ENCODE results near the gene PCSK4. TPM values are rescaled to one million over a fixed set of nuclear protein-coding genes. Genes with fewer than 3 reads are reported as not detected.
A peak's percentile ranks its signal among the peaks of the same experiment; 100 is the strongest.

The PCSK4 gene
- total RNA-seq, 1 experiment from 2014 or later, result 0.11 TPM

DNA sequence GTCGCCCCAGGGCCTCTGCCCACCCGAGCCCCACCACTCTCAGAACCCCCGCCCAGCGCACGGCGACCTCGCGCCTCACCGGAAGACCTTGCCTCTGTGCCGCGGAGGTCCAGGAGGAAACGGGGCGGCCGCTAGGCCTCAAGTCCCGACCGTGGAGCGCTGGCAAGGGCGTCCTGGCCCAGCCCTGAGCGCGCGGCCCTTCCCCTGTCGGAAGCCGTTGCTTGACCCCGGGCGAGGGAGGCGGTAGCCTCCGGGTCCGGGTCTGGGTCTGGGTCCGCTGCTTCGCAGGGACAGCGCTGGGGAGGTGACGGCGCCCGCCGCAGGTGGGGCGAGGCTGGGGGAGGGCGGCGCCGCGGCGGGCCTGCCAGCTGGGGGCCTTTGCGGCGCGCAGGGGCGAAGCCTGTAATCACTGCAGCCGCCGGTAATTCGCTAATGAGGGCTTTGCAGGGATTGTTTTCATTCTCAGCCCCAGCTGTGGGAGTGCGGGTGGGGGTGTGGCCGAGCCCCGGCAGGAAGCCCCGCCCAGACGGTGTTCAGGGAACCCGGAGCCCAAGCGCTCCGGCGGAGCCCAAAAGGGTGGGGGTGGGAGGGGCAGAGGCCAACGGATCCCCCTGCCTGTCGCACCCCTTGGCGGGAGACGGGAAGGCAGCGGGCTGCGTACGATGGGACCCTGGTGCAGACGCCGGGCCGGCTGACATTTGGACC, 19.7 kb downstream of the PCSK4 start:
- DNase-seq (ENCODE audit: low read depth), result no peak

DNA sequence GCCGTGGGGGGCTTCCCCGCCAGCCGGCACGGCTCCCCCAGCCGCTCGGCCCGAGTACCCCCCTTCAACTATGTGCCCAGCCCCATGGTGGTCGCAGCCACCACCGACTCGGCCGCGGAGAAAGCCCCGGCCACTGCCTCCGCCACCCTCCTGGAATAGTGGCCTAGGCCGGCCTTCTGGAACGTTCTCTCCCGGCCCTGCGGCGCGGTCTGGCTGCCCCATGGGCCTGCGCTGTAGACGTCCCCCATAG, 20.2 kb downstream of the PCSK4 start:
- DNase-seq (ENCODE audit: low read depth), result no peak

DNA sequence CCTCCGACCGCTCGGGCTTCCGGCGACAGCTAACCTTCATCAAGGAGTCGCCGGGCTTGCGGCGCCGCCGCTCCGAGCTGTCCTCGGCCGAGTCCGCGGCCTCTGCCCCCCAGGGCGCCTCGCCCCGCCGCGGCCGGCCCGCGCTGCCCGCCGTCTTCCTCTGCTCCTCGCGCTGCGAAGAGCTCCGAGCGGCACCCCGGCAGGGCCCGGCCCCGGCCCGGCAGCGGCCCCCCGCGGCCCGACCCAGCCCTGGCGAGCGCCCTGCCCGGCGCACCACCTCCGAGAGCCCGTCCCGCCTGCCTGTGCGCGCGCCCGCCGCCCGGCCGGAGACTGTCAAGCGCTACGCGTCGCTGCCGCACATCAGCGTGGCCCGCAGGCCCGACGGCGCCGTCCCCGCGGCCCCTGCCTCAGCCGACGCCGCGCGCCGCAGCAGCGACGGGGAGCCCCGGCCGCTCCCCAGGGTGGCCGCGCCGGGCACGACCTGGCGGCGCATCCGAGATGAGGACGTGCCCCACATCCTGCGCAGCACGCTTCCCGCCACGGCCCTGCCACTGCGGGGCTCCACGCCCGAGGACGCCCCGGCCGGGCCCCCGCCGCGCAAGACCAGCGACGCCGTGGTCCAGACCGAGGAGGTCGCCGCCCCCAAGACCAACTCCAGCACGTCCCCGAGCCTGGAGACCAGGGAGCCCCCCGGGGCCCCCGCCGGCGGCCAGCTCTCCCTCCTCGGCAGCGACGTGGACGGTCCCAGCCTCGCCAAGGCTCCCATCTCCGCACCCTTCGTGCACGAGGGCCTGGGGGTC, 20.7 kb downstream of the PCSK4 start:
- no peak for DNase-seq (ENCODE audit: low read depth)

DNA sequence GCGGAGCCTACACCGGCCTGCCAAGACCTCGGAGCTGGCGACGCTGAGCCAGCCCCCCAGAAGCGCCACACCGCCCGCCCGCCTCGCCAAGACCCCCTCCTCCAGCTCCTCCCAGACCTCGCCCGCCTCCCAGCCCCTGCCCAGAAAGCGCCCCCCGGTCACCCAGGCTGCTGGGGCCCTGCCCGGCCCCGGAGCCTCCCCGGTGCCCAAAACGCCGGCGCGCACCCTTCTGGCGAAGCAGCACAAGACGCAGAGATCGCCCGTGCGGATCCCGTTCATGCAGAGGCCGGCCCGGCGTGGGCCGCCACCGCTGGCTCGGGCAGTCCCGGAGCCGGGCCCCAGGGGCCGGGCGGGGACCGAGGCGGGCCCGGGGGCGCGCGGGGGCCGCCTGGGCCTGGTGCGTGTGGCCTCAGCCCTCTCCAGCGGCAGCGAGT, 21.3 kb downstream of the PCSK4 start:
- no peak for DNase-seq (ENCODE audit: low read depth)

DNA sequence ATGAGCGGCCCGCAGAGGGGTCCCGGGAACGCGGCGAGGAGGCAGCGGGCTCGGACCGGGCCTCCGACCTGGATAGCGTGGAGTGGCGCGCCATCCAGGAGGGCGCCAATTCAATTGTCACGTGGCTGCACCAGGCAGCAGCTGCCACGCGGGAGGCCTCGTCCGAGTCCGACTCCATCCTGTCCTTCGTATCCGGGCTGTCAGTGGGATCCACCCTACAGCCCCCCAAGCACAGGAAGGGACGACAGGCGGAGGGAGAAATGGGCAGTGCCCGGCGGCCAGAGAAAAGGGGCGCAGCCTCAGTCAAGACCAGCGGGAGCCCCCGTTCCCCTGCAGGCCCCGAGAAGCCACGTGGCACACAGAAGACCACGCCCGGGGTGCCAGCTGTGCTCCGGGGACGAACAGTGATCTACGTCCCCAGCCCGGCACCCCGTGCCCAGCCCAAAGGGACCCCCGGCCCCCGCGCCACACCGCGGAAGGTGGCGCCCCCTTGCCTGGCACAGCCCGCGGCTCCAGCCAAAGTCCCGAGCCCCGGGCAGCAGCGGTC, 21.8 kb downstream of the PCSK4 start:
- no peak for DNase-seq (ENCODE audit: low read depth)

DNA sequence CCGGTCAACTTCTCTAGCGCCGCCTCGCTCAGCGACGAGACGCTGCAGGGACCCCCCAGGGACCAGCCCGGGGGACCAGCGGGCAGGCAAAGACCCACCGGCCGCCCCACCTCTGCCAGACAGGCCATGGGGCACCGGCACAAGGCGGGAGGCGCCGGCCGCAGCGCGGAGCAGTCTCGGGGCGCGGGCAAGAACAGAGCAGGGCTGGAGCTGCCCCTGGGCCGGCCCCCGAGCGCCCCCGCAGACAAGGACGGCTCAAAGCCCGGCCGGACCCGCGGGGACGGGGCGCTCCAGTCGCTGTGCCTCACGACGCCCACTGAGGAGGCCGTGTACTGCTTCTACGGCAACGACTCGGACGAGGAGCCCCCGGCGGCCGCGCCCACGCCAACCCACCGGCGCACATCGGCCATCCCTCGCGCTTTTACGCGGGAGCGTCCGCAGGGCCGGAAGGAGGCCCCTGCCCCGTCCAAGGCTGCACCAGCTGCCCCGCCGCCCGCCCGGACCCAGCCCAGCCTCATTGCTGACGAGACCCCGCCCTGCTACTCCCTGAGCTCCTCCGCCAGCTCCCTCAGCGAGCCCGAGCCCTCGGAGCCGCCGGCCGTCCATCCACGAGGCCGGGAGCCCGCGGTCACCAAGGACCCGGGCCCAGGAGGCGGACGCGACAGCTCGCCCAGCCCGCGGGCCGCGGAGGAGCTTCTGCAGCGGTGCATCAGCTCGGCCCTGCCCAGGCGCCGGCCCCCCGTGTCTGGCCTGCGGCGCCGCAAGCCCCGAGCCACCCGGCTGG, 22.5 kb downstream of the PCSK4 start:
- DNase-seq (ENCODE audit: low read depth), result no peak

DNA sequence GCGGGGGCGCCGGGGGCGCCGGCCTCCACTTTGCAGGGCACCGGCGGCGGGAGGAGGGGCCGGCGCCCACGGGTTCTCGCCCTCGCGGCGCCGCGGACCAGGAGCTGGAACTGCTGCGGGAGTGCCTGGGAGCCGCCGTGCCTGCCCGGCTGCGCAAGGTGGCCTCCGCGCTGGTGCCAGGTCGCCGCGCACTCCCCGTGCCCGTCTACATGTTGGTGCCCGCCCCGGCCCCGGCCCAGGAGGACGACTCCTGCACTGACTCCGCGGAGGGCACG, 23.0 kb downstream of the PCSK4 start:
- no peak for DNase-seq (ENCODE audit: low read depth)

DNA sequence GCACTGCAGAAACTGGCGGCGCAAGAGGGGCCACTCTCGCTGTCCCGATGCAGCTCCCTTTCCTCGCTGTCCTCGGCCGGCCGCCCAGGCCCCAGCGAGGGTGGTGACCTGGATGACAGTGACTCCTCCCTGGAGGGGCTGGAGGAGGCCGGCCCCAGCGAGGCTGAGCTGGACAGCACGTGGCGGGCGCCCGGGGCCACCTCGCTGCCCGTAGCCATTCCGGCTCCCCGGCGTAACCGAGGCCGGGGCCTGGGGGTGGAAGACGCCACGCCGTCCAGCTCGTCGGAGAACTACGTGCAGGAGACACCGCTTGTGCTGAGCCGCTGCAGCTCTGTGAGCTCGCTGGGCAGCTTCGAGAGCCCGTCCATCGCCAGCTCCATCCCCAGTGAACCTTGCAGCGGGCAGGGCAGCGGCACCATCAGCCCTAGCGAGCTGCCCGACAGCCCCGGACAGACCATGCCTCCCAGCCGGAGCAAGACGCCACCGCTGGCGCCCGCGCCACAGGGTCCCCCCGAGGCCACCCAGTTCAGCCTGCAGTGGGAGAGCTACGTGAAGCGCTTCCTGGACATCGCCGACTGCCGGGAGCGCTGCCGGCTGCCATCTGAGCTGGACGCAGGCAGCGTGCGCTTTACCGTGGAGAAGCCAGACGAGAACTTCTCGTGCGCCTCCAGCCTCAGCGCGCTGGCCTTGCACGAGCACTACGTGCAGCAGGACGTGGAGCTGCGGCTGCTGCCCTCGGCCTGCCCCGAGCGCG, 23.5 kb downstream of the PCSK4 start:
- DNase-seq (ENCODE audit: low read depth), result no peak

DNA sequence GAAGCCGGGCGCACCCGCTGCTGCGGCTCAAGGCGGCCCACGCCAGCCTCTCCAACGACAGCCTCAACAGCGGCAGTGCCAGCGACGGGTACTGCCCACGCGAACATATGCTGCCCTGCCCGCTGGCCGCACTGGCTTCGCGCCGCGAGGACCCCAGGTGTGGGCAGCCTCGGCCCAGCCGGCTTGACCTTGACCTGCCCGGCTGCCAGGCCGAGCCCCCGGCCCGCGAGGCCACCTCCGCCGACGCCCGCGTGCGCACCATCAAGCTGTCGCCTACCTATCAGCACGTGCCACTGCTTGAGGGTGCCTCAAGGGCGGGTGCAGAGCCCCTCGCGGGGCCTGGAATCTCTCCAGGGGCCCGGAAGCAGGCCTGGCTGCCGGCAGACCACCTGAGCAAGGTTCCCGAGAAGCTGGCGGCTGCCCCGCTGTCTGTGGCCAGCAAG, 24.1 kb downstream of the PCSK4 start:
- DNase-seq (ENCODE audit: low read depth), result no peak

DNA sequence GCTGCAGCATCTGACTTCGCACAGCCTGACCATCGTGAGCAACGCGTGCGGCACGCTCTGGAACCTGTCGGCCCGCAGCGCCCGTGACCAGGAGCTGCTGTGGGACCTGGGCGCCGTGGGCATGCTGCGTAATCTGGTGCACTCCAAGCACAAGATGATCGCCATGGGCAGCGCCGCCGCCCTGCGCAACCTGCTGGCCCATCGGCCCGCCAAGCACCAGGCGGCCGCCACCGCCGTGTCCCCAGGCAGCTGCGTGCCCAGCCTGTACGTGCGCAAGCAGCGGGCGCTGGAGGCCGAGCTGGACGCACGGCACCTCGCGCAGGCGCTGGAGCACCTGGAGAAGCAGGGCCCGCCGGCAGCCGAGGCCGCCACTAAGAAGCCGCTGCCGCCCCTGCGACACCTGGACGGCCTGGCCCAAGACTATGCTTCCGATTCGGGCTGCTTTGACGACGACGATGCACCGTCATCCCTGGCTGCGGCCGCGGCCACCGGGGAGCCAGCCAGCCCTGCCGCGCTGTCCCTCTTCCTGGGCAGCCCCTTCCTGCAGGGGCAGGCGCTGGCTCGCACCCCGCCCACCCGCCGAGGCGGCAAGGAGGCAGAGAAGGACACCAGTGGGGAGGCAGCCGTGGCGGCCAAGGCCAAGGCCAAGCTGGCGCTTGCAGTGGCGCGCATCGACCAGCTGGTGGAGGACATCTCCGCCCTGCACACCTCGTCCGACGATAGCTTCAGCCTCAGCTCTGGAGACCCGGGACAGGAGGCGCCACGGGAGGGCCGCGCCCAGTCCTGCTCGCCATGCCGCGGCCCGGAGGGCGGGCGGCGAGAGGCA, 24.7 kb downstream of the PCSK4 start:
- DNase-seq (ENCODE audit: low read depth), result no peak

DNA sequence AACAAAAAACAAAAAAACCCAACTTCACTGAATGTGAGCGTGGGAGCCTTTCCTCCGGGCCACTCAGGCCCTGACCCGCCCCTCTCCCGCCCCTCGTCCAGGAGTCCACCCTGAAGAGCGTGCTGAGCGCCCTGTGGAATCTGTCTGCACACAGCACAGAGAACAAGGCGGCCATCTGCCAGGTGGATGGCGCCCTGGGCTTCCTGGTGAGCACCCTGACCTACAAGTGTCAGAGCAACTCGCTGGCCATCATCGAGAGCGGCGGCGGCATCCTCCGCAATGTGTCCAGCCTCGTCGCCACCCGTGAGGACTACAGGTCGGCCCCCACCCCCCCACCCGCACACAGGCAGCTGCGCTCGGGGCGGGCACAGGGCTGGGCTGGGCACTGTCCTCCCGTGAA, 28.3 kb downstream of the PCSK4 start:
- DNase-seq (ENCODE audit: low read depth), result no peak

DNA sequence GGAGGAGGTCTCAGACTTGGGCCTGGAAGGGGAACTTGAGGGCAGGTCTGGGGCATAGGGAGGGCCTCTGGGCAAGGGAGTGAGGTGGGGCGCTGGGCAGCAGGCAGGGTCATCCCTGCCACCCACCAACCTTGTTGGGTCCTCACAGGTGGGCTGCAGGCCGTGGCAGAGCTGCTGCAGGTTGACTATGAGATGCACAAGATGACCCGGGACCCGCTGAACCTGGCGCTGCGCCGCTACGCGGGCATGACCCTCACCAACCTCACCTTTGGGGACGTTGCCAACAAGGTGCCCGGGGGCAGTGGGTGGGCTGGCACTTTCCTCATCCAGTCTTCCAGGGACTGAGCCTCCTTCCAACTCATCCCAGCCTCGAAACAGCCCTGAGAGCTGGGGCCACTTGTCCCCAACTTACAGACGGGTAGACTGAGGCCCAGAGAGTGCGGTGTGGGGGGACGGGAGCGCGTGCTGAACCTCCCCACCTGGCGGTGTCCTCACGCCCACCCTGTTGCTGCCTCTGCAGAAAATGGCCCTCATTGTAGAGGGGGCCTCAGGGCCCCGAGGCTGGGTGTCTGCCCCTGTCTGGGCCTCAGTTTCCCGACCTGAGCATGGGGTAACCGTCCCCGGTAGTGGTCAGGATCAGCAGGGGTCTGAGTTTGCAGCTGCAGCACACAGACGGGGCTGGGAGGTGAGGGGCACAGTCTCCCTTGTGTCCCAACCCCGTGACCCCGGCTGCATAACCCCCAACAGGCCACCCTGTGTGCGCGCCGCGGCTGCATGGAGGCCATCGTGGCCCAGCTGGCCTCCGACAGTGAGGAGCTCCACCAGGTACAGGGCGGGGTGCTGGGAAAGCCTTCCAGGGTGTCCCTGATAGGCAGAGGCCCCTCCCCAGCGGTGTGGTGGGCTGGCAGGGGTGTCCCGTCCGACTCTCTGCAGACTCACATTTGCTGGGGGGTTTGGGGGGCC, 29.8 kb downstream of the PCSK4 start:
- DNase-seq (ENCODE audit: low read depth), result no peak

DNA sequence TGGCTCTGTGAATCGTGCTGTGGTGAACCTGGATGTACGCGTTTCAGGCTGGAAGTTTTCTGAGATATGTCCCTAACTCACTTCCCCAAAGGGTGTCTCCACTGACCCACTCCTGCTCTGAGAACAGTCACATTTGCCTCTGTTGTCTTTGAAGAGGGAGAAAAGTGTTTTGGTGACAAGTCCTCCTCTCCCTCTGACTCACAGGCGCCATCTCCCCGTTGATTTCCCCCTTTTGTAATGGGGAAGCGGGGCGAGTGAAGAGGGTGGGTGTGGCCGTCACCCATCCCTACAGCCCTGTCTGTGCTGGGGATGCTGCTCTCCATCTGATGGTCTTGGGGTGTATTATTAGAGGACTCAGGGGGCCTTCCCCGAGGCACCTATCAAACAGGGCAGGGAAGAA, 30.7 kb downstream of the PCSK4 start:
- DNase-seq (ENCODE audit: low read depth), result no peak

DNA sequence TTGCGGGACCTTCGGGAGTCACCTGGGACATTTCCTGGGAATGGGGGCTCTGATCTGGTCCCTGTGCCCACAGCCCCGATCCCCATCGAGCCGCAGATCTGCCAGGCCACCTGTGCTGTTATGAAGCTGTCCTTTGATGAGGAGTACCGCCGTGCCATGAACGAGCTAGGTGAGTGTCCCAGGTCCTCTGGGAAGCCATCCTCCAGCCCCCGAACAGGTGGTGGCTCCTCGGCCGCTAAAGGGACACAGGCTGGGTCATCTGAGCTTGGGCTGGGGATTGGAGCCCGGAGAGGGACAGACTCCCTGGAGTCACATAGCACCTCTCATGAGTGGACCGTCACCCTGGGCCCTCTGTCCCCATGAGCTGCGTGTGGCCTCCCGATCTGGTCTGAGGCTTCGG, 32.3 kb downstream of the PCSK4 start:
- no peak for DNase-seq (ENCODE audit: low read depth)

DNA sequence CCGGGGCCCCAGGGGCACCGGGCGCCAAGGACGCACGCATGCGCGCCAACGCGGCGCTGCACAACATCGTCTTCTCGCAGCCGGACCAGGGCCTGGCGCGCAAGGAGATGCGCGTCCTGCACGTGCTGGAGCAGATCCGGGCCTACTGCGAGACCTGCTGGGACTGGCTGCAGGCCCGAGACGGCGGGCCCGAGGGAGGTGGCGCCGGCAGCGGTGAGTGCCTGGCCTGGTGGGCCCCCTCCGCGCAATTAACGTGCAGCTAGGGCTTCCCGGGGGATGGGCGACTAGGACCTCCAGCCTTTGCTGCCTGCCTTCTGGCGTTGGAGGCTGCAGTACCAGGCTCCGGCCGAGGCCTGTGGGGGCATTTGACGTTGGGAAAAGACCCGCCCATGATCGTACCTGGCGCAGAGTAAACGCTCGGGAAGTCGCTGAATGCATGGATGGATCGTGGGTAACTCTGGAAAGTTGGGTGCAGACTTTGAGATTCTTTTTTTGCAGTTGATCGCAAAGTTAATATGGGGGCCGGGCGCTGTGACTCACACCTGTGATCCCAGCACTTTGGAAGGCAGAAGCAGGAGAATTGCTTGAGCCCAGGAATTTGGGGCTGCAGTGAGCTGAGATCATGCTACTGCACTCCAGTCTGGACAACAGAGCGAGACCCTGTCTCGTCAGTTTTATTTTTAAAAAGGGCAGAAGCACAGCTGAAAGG, 33.0 kb downstream of the PCSK4 start:
- DNase-seq (ENCODE audit: low read depth), result no peak

DNA sequence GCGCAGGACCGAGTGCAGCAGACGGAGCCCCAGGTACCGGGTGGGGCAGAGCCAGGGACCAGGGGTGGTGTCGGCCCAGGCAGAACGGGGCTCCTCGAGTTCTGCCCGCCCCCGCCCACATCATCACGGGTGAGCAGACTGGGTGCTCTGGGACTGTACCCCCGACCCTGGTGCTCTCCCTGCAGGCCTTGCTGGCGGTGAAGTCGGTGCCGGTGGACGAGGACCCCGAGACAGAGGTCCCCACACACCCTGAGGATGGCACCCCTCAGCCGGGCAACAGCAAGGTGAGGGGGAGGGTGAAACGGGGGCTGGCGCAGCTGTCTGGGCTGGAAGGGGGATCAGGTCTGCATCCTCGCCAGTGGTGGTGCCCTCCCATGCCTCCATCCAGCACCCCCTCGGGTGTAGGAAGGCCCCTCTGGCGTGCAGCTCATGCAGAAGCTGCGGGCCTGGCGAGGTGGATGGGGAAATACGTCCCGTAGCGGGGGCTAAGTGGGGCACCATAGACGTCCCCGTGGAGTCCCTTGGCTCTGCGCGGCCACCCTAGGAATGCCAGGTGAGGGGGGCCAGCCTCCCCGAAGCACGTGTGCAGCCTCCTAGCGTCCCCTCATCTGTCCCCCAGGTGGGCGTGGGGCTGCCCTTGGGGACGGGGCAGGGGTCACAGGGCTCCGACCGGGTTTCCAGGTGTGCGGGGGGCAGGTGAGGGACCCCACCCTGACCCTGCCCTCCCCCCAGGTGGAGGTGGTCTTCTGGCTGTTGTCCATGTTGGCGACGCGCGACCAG, 33.8 kb downstream of the PCSK4 start:
- DNase-seq (ENCODE audit: low read depth), result no peak

DNA sequence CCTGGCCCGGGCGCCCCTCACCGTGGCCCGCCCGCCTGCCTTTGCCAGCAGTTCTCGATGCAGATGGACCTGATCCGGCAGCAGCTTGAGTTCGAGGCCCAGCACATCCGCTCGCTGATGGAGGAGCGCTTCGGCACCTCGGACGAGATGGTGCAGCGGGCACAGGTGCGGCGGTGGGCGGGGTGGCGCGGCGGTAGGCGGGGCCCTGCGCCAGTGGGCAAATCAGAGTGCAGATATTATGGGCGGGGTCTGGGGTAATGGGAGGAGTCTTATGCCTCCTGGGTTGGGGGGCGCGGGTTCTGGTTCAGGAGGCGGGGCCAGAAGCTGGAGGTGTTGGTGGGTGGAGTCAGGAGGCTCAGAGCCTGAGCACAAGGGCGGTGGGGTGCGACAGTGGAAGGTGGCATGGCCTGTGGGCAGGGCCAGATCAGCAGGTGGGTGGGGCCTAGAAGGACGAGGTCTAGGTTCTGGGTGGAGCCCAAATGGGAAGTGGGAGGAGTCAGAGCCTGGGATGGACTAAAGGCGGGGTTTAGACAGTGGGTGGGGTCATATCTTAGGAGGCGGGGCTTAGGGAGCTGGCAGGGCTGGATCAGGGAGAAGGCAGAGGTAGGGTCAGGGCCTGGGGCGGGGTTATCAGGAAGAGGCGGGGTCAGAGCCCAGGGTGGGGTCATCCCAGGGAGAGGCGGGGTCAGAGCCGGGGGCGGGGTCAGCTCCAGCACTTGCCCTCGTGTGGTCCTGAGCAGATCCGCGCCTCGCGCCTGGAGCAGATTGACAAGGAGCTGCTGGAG, 34.6 kb downstream of the PCSK4 start:
- peak; percentile 72 for DNase-seq (ENCODE audit: low read depth)

DNA sequence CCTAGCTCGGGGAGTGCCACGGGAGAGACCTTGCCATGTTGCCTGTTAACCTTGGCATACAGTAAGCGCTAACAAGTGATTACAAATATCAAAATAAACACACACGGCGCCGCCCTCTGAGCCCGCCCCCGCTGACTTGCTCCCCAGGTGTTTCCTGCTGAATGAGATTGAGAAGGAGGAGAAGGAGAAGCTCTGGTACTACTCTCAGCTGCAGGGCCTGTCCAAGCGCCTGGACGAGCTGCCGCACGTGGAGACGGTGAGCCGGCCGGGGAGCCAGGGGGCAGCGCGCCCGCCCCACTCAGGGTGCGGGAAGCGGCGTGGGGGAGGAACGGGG, 35.2 kb downstream of the PCSK4 start:
- DNase-seq (ENCODE audit: low read depth), result no peak
